Ectodermal cell (in vitro differentiated cells): Measurements from ENCODE around the gene PER2.
"Not testable (repeated sequence)": the region's sequence is repeated elsewhere in the genome, so short reads cannot be mapped to it uniquely, and the experiment has no call there.

ENCODE experiments used
- H3K27ac ChIP-seq: 2 replicates; pipeline ENCODE4 v1.7.0; 2013; ENCODE audit warnings: mild to moderate bottlenecking, low read depth, low read length; ENCODE audit not compliant: insufficient read depth, poor library complexity, severe bottlenecking
- H3K27me3 ChIP-seq: 2 replicates; pipeline ENCODE4 v1.7.0; 2013; ENCODE audit warnings: mild to moderate bottlenecking, low read length; ENCODE audit not compliant: insufficient read depth, control insufficient read depth, poor library complexity, severe bottlenecking
- H3K36me3 ChIP-seq: one replicate; pipeline ENCODE4 v1.7.0; 2013; ENCODE audit warnings: low read length; ENCODE audit not compliant: control insufficient read depth, insufficient read depth
- H3K4me1 ChIP-seq: one replicate; pipeline ENCODE4 v1.7.0; 2013; ENCODE audit warnings: low read length; ENCODE audit not compliant: control insufficient read depth, insufficient read depth
- H3K4me3 ChIP-seq: 2 replicates; pipeline ENCODE4 v1.7.0; 2013; ENCODE audit warnings: low read depth, low read length, control low read depth; ENCODE audit not compliant: insufficient read depth
- H3K9me3 ChIP-seq: 2 replicates; pipeline ENCODE4 v1.7.0; 2013; ENCODE audit warnings: mild to moderate bottlenecking, low read length, moderate library complexity; ENCODE audit not compliant: control insufficient read depth
- WGBS, 2 experiments: methylation state at CpG; one replicate each; pipeline ENCODE4 v1.1.7; 2013; ENCODE audit warnings: missing lambda C conversion rate in 2 of 2; 5-methylcytosine and 5-hydroxymethylcytosine counted together

Gene PER2

DNA sequence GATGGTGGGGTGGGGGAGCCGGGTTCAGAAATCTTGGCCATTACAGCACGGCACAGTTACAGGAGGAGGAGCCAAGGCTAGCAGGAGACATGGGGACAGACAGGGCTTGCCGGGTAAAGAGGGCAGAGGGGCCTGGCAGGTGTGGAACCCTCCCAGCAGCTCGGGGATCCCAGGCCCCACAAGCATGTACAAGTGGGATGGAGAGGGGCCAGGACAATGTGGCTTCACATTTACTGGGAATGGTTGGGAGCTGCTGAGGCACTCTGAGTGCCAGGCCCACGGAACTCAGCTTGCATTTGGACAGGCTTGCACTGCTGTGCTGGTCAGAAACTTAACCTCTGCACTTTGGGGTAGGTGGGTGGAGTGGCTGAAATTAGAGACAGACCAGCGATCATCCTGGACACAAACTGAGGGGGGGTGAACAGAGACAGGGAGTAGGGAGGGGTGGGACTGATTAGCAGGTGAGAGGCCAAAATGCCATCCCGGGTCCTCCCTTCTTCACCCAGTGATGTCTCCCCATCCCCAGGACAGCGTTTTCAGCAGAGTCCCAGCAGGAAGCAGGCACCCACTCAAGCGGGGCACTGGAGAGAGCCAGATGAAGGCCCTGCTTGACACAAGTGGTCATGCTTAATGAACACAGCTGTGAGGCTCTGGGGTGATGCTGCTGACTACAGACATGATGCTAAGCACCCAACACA is 9.6 kb downstream of the PER2 start:
- H3K4me1 ChIP-seq, result peaks cover 9% of the 10 kb centered on the region
- H3K36me3 ChIP-seq, result no peaks in the 10 kb centered on the region
- no peaks in the 10 kb centered on the region for H3K27me3 ChIP-seq
- H3K4me3 ChIP-seq, result no peak overlapping the region
- H3K9me3 ChIP-seq, result no peaks in the 10 kb centered on the region
- H3K27ac ChIP-seq, result no peak overlapping the region
- 92% methylated on average over 9 of the region's 9 CpGs for WGBS, 2 experiments

DNA sequence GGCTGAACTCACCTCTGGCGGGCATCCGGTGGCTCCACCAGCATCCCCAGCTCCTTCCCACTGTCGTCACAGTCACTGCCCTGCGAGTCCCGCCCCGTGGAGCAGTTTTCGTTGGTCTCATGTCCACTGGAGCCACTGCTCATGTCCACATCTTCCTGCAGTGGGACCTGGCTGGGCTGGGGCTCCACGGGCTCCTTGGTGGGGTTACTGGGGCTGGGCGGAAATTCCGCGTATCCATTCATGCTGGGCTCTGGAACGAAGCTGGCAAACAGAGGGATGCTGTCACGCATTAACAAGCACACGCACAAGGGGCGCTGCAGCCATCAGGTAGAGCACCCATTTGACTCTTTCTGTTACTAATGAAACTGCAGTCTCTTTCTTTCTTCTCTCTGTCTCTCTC is 10.7 kb downstream of the PER2 start:
- Histone ChIP-seq H3K27ac (no peak overlapping the region), H3K27me3 (no peaks in the 10 kb centered on the region), H3K9me3 (no peaks in the 10 kb centered on the region), H3K36me3 (no peaks in the 10 kb centered on the region), H3K4me1 (peaks cover 9% of the 10 kb centered on the region), H3K4me3 (no peak overlapping the region)
- 75 to 77% methylated on average over 15 of the region's 15 CpGs for WGBS, 2 experiments

DNA sequence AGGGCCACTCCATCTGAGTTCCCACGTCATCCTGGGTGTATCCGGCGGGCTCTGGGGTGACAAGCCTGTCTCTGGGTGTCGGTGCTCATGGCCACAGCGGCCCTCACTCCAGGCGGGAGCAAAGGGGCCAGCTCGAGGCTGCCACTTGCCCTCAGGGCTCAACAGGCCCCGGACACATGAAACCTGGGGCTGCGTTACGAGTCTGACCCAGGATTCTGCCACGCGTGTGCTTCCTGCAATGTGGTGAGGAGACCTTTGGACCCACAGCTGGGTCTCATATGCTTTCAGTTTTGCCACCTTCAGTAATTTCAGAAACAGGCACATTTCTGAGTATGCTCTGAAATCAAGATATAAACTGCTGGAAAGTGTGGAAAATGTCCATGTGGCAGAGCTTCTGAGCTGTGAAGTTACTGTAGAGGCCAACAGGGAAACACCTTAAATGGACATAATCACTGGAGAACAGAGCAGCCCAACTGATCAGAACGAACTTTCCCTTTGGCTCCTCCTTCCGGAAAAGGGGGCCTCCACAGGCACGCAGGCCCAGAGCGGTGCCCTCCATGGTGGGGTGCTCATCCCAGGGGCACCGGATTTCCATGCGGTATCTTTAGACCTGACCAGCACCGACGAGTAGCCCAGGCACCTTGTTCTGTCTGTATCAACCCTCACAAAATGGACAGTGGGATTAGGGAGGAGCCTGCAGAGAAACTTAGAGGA is 14.1 kb downstream of the PER2 start:
- no peak overlapping the region for H3K27ac ChIP-seq
- 95 to 96% methylated on average over 20 of the region's 20 CpGs for WGBS, 2 experiments
- H3K4me1 ChIP-seq, result peaks cover 7% of the 10 kb centered on the region
- H3K9me3 ChIP-seq, result no peaks in the 10 kb centered on the region
- no peaks in the 10 kb centered on the region for H3K36me3 ChIP-seq
- H3K4me3 ChIP-seq, result no peak overlapping the region
- H3K27me3 ChIP-seq, result no peaks in the 10 kb centered on the region

DNA sequence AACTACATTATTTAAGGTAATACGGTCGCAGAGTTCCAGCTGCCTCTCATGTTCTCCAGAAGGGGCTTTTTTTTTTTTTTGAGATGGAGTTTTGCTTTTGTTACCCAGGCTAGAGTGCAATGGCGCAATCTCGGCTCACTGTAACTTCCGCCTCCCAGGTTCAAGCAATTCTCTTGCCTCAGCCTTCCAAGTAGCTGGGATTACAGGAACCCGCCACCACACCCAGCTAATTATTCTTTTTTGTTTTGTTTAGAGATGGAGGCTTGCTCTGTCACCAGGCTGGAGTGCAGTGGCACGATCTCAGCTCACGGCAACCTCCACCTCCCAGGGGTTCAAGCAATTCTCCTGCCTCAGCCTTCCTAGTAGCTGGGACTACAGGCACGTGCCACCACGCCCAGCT is 15.0 kb downstream of the PER2 start:
- H3K9me3 ChIP-seq, H3K27me3 ChIP-seq, H3K36me3 ChIP-seq, H3K27ac ChIP-seq, H3K4me1 ChIP-seq, H3K4me3 ChIP-seq: not testable (repeated sequence)
- WGBS, 2 experiments, result 85 to 93% methylated on average over 8 of the region's 10 CpGs

DNA sequence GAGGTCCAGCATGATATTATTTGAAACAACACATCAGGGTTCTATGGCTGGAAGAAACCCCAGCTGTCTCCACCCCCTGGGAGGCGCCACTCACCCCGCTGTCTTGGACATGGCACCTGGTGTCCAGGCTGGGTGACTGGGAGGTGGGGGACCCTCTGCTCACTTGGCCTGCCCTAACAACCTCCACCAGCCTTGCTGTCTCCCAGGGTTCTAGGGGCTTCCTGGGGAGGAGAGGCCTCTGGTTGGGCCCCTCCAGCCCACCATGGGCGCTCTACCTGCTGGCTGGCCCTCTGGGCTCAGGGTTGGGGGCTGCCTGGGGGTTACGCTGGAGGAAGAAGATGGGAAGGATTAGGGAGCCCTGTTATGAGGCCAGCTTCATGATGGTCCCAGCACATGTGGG is 16.3 kb downstream of the PER2 start:
- Histone ChIP-seq H3K4me3 (no peak overlapping the region), H3K9me3 (no peaks in the 10 kb centered on the region), H3K27me3 (no peaks in the 10 kb centered on the region), H3K27ac (no peak overlapping the region), H3K4me1 (no peaks in the 10 kb centered on the region), H3K36me3 (no peaks in the 10 kb centered on the region)
- 95 to 97% methylated on average over 4 of the region's 4 CpGs for WGBS, 2 experiments

DNA sequence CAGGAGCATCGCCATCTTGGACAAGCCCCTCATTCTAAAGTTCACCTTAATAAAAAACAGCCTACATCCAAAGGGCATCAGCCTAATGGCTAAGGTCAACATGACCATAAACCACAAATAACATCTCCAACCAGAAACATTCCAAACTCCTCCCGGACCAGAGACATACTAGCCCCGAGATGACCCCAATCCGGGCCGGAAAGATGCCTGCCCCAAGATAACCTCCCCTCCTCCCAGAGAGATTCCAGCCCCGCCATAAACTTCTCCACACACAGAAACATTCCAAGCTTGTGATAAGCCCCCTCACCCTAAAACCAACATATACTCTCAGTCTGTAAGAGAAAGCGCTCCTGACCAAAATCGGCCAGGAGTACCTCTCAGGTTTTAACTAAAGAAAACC is 16.7 kb downstream of the PER2 start:
- H3K4me3 ChIP-seq, H3K4me1 ChIP-seq, H3K36me3 ChIP-seq, H3K9me3 ChIP-seq, H3K27me3 ChIP-seq, H3K27ac ChIP-seq: not testable (repeated sequence)
- 89 to 94% methylated on average over 8 of the region's 8 CpGs for WGBS, 2 experiments

DNA sequence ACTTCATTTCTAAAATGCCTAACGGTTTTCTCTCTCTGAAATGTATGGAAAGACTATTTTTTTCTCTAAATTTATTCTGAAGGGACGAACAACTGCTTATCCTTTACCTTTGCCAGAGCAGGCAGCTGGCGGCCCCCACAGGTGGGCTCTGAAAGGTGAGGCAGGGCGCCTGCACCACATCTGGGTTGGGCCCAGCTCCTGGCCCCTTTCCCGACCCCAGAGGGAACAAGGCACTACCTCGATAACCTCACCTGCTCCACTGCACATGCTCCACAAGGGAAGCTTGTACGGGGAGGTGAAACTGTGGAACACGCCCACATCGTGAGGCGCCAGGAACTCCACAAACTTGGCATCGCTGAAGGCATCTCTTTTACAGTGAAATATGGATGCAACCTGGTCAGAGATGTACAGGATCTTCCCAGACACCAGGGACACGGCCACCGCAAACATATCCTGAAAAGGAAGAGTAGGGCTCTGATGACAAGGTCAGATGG is 17.3 kb downstream of the PER2 start:
- H3K4me3 ChIP-seq, result no peak overlapping the region
- H3K4me1 ChIP-seq, result no peaks in the 10 kb centered on the region
- no peaks in the 10 kb centered on the region for H3K36me3 ChIP-seq
- no peak overlapping the region for H3K27ac ChIP-seq
- H3K27me3 ChIP-seq, result no peaks in the 10 kb centered on the region
- H3K9me3 ChIP-seq, result no peaks in the 10 kb centered on the region
- 90 to 91% methylated on average over 12 to 13 of the region's 13 CpGs for WGBS, 2 experiments

DNA sequence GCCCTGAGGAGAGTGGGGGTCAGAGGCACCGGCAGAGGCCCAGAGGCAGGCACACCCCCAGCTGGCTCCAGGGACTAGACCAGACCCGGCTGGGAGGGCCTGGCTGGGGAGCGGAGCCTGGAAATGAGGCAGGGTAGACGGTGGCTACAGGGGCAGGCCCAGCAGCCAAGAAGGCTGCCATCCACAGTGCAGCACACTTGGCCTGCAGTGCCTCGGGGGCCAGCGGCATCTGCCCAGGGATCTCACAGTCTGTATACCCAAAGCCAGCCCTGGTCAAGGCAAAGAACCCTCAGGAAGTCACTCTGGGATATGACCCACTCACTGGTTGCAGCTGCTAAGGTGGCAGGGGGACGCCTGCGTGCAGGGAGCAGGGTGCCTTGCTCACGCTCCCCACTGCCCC is 17.8 kb downstream of the PER2 start:
- Histone ChIP-seq H3K27me3 (no peaks in the 10 kb centered on the region), H3K27ac (no peak overlapping the region), H3K36me3 (no peaks in the 10 kb centered on the region), H3K4me1 (no peaks in the 10 kb centered on the region), H3K4me3 (no peak overlapping the region), H3K9me3 (no peaks in the 10 kb centered on the region)
- 94 to 96% methylated on average over 9 of the region's 9 CpGs for WGBS, 2 experiments

DNA sequence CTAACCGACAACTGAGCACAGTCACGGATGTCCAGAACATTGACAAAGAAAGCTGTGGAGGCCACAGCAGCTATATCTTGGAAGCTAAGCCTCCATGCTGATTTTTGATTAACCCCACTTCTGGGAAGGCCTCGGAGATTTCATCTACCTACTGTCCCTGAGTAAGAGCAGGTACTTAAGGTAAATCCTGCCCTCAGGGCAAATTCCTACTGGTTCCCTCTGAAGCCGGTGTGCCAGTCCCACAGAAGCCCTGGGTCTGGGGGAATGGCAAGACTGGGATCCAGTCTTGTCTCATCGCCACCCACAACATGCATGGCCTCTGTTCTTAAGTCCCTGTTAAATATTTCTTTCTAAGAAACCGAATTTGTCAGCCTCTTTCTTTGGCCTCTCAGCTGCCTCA is 18.7 kb downstream of the PER2 start:
- Histone ChIP-seq H3K4me1 (no peaks in the 10 kb centered on the region), H3K27ac (no peak overlapping the region), H3K9me3 (no peaks in the 10 kb centered on the region), H3K27me3 (no peaks in the 10 kb centered on the region), H3K36me3 (no peaks in the 10 kb centered on the region), H3K4me3 (no peak overlapping the region)
- whole genome bisulfite sequencing, 2 experiments, result 92 to 94% methylated on average over 6 of the region's 6 CpGs

DNA sequence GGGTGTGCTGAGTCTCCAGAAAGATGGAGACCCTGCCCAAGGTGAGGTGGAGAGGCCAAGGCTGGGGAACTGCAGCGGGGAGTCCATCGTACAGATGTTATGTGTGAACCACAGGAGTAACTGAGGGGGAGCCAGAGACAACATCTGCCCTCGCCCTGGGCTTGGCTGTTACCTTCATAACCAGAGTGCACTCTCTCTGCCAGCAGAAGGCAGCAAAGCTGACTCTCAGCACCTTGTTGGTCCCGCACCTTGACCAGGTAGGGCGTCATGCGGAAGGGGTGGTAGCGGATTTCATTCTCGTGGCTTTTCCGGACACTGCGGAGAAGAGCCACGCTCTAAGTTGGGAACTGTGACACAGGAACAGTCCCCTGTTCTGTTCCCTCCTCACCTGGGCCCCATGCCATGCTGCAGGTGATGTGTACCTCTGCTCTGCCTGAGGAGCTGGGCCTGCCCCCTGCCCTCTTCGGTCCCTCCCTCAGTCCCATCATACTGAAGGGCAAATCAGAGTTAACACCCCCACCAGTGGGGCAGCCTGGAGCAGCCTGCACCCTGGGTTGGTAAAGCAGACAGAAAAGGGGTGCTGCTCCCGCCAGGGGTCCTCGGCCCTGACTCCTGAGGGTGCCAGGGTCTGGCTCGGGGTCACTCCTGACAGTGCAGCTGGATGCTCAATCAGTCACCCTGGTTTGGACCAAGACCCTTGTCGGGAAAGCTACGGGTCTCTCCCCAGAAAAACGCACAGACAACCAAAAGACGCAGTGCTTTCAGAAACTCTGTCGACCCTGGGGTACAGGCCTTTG is 20.3 kb downstream of the PER2 start:
- H3K27ac ChIP-seq, result no peak overlapping the region
- no peaks in the 10 kb centered on the region for H3K4me1 ChIP-seq
- H3K27me3 ChIP-seq, result no peaks in the 10 kb centered on the region
- 93 to 94% methylated on average over 20 of the region's 20 CpGs for WGBS, 2 experiments
- H3K4me3 ChIP-seq, result no peak overlapping the region
- H3K36me3 ChIP-seq, result no peaks in the 10 kb centered on the region
- H3K9me3 ChIP-seq, result no peaks in the 10 kb centered on the region
